Esophagus squamous epithelium (tissue), 5 donors: ENCODE data around the gene UGP2. TPM values are rescaled to one million over a fixed set of nuclear protein-coding genes. Genes with fewer than 3 reads are reported as not detected.
A peak's percentile ranks its signal among the peaks of the same experiment; 100 is the strongest.

Experiments used
- DNase-seq: peaks from one replicate; lab custom pipeline; 2025; lab: John Stamatoyannopoulos, UW
- H3K27ac ChIP-seq, 4 donors: fragments of 200-600 bp; sonication (generic); one replicate each; pipeline ENCODE4 v1.5.1; 2016 to 2019; ENCODE audit warnings: mild to moderate bottlenecking in 1 of 4
- H3K27me3 ChIP-seq, 4 donors: fragments of 200-600 bp; sonication (generic); 1 replicate in 3 of 4; 2 replicates in 1 of 4; pipeline versions ENCODE4 v1.5.1 to v1.6.0; 2017 to 2021; ENCODE audit warnings: antibody characterized with exemption in 1 of 4
- H3K36me3 ChIP-seq, 3 donors: fragments of 200-600 bp; sonication (generic); one replicate each; pipeline ENCODE4 v1.5.1; 2016 to 2019
- H3K4me1 ChIP-seq, 3 donors: fragments of 200-600 bp; sonication (generic); one replicate each; pipeline ENCODE4 v1.5.1; 2017 to 2019
- H3K4me3 ChIP-seq, 4 donors: fragments of 200-600 bp; sonication (generic); 1 replicate in 3 of 4; 2 replicates in 1 of 4; pipeline ENCODE4 v1.5.1; 2016 to 2019; ENCODE audit warnings: mild to moderate bottlenecking in 2 of 4, moderate library complexity in 1 of 4
- H3K9me3 ChIP-seq, 3 donors: fragments of 200-600 bp; sonication (generic); one replicate each; pipeline ENCODE4 v1.5.1; 2016 to 2019
- POLR2A ChIP-seq, 4 donors: fragments of 450-650 bp; IDR thresholded peaks; one replicate each; pipeline ENCODE4 v1.6.1; 2017; ENCODE audit warnings: antibody characterized with exemption in 4 of 4, mild to moderate bottlenecking in 4 of 4, moderate library complexity in 3 of 4
- WGBS, 2 donors: methylation state at CpG; one replicate each; pipeline ENCODE4 v1.1.5; 2018; 5-methylcytosine and 5-hydroxymethylcytosine counted together
- intact Hi-C: fragments of 100-400 bp; cut with DNase I; formaldehyde crosslinking; loops from one replicate; pipeline ENCODE4 v1.15.0; 2022
- total RNA-seq, 4 donors: library from RNA; depleted of rRNA; stranded (reverse); fragments of >200 nt; gene quantifications; one replicate each; pipeline ENCODE4 v1.1.0, GENCODE V29; 2016
- TF ChIP-seq, protein P1 (sequence below), 6 experiments: fragments of 450-650 bp in 4 of 6; fragments of 200-600 bp in 2 of 6; sonication (generic) in 2 of 6; IDR thresholded peaks; one replicate each; pipeline ENCODE4 v1.5.1; 2016 to 2019; ENCODE audit warnings: antibody characterized with exemption in 6 of 6, mild to moderate bottlenecking in 4 of 6, moderate library complexity in 4 of 6
- donor health status: DM: yes; HTN: yes; CAD: no.

UGP2 gene
- total RNA-seq, 4 donors from 2014 or later = 70.1 to 110 (median 99.5) TPM

DNA sequence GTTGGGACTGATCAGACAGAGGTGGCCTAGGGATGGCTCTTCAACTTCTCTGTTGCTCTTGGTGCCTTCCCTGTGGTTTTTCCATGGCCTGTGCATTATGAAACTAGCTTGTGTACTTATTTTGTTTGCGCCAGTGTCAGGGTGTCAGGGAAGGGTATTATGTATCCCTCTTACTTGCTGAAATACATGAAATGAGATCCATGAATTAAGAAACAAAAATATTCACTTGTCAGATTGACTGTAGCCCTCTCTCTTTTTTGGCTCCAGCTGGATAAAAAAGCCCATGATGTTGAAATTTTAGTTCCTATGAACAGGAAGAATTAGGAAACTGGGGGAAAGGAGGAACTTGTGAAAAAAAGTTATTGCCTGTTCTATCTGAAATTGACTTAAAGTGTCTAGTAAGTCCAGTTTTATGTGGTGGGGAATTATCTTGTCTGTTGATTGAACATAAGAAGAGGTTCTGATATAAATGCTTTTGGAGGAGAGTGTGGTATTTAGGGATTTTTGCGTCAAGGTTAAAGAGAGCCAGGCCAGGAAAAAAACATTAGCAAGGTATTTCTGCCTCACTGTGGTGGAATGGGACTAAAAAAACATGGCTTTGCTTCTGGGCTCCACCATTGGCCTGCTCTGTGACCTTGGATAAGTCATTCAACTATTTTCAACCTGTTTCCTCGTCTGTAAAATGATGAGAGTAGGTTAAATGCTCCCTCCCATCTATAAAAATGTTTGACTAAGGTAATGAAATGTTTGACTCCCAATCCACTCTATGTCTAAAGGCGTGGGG is 12.0 kb downstream of the UGP2 start:
- DNase-seq = no peak
- H3K9me3 ChIP-seq = no peaks in the 10 kb centered on the region
- 79 to 82% methylated on average over 4 of the region's 4 CpGs for whole genome bisulfite sequencing, 2 donors
- H3K36me3 ChIP-seq = peaks cover 3 to 32% (median 7%) of the 10 kb centered on the region in 3 donors
- intact Hi-C loops = no loop called here
- peaks cover 0 to 60% (median 0%) of the 10 kb centered on the region in 3 donors for H3K4me1 ChIP-seq
- TF ChIP-seq POLR2A (IDR thresholded peaks at IDR 0.05) = no peak
- TF ChIP-seq, protein P1, sequence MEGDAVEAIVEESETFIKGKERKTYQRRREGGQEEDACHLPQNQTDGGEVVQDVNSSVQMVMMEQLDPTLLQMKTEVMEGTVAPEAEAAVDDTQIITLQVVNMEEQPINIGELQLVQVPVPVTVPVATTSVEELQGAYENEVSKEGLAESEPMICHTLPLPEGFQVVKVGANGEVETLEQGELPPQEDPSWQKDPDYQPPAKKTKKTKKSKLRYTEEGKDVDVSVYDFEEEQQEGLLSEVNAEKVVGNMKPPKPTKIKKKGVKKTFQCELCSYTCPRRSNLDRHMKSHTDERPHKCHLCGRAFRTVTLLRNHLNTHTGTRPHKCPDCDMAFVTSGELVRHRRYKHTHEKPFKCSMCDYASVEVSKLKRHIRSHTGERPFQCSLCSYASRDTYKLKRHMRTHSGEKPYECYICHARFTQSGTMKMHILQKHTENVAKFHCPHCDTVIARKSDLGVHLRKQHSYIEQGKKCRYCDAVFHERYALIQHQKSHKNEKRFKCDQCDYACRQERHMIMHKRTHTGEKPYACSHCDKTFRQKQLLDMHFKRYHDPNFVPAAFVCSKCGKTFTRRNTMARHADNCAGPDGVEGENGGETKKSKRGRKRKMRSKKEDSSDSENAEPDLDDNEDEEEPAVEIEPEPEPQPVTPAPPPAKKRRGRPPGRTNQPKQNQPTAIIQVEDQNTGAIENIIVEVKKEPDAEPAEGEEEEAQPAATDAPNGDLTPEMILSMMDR (IDR thresholded peaks at IDR 0.05) = no peak
- H3K27ac ChIP-seq = peak overlapping the region in 2 of 4 donors; percentile 4 to 56
- no peak overlapping the region for H3K4me3 ChIP-seq
- no peaks in the 10 kb centered on the region for H3K27me3 ChIP-seq

DNA sequence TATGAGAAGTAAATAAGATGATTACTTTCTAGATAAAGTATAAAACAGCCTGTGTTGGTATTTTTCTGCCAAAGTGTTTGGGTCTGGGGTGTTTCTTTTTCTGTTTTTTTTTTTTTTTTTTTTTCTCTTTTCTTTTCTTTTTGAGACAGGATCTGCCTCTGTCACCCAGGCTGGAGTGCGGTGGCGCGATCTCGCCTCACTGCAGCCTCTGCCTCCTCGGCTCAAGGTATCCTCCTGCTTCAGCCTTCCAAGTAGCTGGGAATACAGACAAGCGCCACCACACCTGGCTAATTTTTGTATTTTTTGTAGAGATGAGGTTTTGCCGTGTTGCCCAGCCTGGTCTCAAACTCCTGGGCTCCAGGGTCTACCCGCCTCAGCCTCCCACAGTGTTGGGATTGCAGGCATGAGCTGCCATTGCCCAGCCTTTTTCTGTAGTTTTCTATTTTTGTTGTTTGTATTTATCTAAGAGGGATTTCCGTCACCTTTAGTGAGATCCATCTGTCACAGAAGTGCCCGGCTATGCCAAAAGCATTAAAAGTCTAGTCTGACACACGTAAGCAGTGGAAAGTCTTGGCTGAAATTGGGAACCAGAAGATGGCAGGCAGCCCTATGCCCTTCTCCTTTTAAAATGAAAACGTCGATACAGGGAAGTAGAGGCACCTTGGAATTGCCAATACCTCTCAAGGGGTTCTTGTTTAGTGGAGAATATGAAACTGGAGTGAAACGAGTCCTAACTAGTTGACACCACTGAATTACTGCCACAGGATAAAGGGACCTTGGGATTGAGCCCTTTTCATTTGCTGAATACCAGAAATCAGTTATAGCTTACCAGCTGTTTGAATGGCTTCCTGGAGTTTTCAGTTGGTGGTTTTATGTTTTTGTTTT is 14.0 kb downstream of the UGP2 start:
- peaks cover 3 to 51% (median 7%) of the 10 kb centered on the region in 3 donors for H3K36me3 ChIP-seq
- TF ChIP-seq POLR2A (IDR thresholded peaks at IDR 0.05) = no peak
- TF ChIP-seq, protein P1 (IDR thresholded peaks at IDR 0.05) = no peak
- no peaks in the 10 kb centered on the region for H3K27me3 ChIP-seq
- no peak for DNase-seq
- no peaks in the 10 kb centered on the region for H3K9me3 ChIP-seq
- peaks cover 0 to 41% (median 0%) of the 10 kb centered on the region in 3 donors for H3K4me1 ChIP-seq
- intact Hi-C loops = no loop called here
- no peak overlapping the region for H3K4me3 ChIP-seq
- H3K27ac ChIP-seq = peak overlapping the region in 2 of 4 donors; percentile 31 to 45
- 84 to 93% methylated on average over 14 of the region's 14 CpGs for WGBS, 2 donors

DNA sequence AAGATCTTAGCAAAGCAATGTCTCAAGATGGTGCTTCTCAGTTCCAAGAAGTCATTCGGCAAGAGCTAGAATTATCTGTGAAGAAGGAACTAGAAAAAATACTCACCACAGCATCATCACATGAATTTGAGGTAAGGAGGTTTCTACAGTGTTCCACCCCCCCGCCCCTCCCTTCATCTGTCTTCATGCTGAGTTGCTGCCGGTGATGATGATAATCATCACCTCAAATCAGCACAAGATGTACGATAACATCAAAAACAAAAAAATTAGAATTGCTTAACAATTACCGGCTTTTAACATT is 14.6 kb downstream of the UGP2 start:
- peaks cover 3 to 54% (median 7%) of the 10 kb centered on the region in 3 donors for H3K36me3 ChIP-seq
- 68 to 74% methylated on average over 5 of the region's 5 CpGs for WGBS, 2 donors
- no peaks in the 10 kb centered on the region for H3K9me3 ChIP-seq
- no peak overlapping the region for H3K4me3 ChIP-seq
- peak overlapping the region in 1 of 4 donors; percentile 45 for H3K27ac ChIP-seq
- intact Hi-C loops = no loop called here
- H3K27me3 ChIP-seq = no peaks in the 10 kb centered on the region
- peaks cover 0 to 39% (median 0%) of the 10 kb centered on the region in 3 donors for H3K4me1 ChIP-seq
- TF ChIP-seq, protein P1 (IDR thresholded peaks at IDR 0.05) = no peak
- no peak for TF ChIP-seq POLR2A (IDR thresholded peaks at IDR 0.05)
- DNase-seq = no peak

DNA sequence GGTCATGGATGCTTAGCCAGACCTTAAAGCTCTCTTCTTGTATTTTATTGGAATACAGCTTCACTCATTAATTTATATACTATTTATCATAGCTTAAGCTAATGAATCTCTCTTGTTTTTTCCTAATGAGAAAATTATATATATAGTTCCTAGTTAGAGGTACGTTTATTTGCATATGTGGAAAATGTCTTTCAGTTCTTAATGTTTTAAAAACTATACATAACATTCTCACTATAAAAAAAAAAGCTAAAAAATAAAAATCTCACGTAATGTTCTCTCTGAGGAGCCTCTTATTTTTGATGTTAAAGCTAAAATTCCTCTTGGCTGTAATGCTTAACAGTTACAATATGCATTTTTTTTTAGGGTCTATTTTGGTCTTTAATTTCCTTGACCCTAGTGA is 16.6 kb downstream of the UGP2 start:
- WGBS, 2 donors = 95 to 96% methylated on average over 2 of the region's 2 CpGs
- intact Hi-C loops = no loop called here
- Histone ChIP-seq H3K4me3 (no peak overlapping the region), H3K27me3 (no peaks in the 10 kb centered on the region), H3K27ac (no peak overlapping the region), H3K4me1 (peaks cover 0 to 26% (median 0%) of the 10 kb centered on the region in 3 donors), H3K9me3 (no peaks in the 10 kb centered on the region), H3K36me3 (peaks cover 3 to 72% (median 7%) of the 10 kb centered on the region in 3 donors)
- no peak for DNase-seq
- no peak for TF ChIP-seq POLR2A (IDR thresholded peaks at IDR 0.05)

DNA sequence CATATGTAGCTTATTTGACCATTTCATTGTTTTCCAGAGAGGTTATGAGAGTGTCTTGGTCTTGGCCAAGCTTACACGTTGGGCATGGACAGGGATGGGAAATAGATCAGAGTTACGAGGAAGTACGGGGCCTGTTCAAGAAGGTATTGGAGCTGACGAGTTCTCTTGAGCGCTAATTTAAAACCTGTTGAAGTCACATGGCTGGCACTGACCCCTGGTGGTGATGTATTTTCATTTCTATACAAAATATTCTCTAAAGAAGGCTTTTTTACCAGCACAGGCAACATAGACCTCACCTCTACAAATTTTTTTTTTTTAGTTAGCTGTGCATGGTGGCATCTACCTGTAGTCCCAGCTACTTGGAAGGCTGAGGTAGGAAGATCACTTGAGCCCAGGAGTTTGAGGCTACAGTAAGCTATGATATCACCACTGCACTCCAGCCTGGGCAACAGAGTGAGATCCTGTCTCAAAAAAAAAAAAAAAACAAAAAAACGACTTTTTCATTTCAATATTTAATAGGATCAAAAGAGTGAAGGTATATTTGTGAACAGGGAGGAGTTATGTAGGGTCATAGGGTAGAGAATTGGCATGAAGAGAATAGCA is 19.6 kb downstream of the UGP2 start:
- TF ChIP-seq POLR2A (IDR thresholded peaks at IDR 0.05) = no peak
- TF ChIP-seq, protein P1 (IDR thresholded peaks at IDR 0.05) = peak in 5 of 6 experiments; percentile 49 to 63 (median 52)
- H3K9me3 ChIP-seq = no peaks in the 10 kb centered on the region
- peaks cover 3 to 88% (median 7%) of the 10 kb centered on the region in 3 donors for H3K36me3 ChIP-seq
- DNase-seq = no peak
- no peak overlapping the region for H3K27ac ChIP-seq
- peaks cover 0 to 13% (median 0%) of the 10 kb centered on the region in 3 donors for H3K4me1 ChIP-seq
- intact Hi-C loops = loop anchor here (10.0 kb wide), 1 partner anchor 167 kb away; no protein-coding TSS in a partner anchor
- H3K27me3 ChIP-seq = no peaks in the 10 kb centered on the region
- 29 to 41% methylated on average over 6 of the region's 6 CpGs for WGBS, 2 donors
- H3K4me3 ChIP-seq = no peak overlapping the region
